Sigmoid colon (tissue), 7 donors: Measurements from ENCODE around the gene GALNS. TPM values are rescaled to one million over a fixed set of nuclear protein-coding genes. Genes with fewer than 3 reads are reported as not detected.

Experiments used
- DNase-seq: peaks from one replicate; pipeline ENCODE4 v3.0.0-alpha.2; 2019
- H3K27ac ChIP-seq, 4 donors: fragments of 200-600 bp; sonication (generic); one replicate each; pipeline ENCODE4 v1.5.1; 2016 to 2019; ENCODE audit warnings: mild to moderate bottlenecking in 1 of 4
- H3K27me3 ChIP-seq, 3 donors: fragments of 200-600 bp; sonication (generic); one replicate each; pipeline ENCODE4 v1.5.1; 2019; ENCODE audit warnings: mild to moderate bottlenecking in 1 of 3
- H3K36me3 ChIP-seq, 4 donors: fragments of 200-600 bp; sonication (generic); one replicate each; pipeline ENCODE4 v1.5.1; 2016 to 2019
- H3K4me1 ChIP-seq, 4 donors: fragments of 200-600 bp; sonication (generic); one replicate each; pipeline ENCODE4 v1.5.1; 2017 to 2019
- H3K4me3 ChIP-seq, 4 donors: fragments of 200-600 bp; sonication (generic); one replicate each; pipeline ENCODE4 v1.5.1; 2017 to 2019; ENCODE audit warnings: mild to moderate bottlenecking in 2 of 4, moderate library complexity in 1 of 4
- H3K9me3 ChIP-seq, 4 donors: fragments of 200-600 bp in 3 of 4; sonication (generic) in 3 of 4; one replicate each; pipeline versions ENCODE4 v1.5.1 to v1.6.1; 2013 to 2019
- CTCF ChIP-seq, 4 experiments: fragments of 450-650 bp in 3 of 4; fragments of 200-600 bp in 1 of 4; IDR thresholded peaks; one replicate each; pipeline ENCODE4 v1.5.1; 2016 to 2019; ENCODE audit warnings: antibody characterized with exemption in 4 of 4, mild to moderate bottlenecking in 3 of 4, moderate library complexity in 2 of 4
- EP300 ChIP-seq, 4 donors: sonication (generic); formaldehyde crosslinking; IDR thresholded peaks; one replicate each; pipeline ENCODE4 v1.6.1; 2017; ENCODE audit warnings: antibody characterized with exemption in 4 of 4
- POLR2A ChIP-seq, 2 donors: fragments of 450-650 bp; IDR thresholded peaks; one replicate each; pipeline ENCODE4 v1.6.1; 2016; ENCODE audit warnings: antibody characterized with exemption in 2 of 2, mild to moderate bottlenecking in 2 of 2, moderate library complexity in 2 of 2
- POLR2AphosphoS5 ChIP-seq, 4 donors: sonication (generic); formaldehyde crosslinking; IDR thresholded peaks; one replicate each; pipeline ENCODE4 v1.6.1; 2017; ENCODE audit warnings: antibody characterized with exemption in 4 of 4
- WGBS, 2 donors: extraction: QIAGEN DNeasy Blood & Tissue Kit; methylation state at CpG; one replicate each; pipeline ENCODE4 v1.1.7; 2013; 5-methylcytosine and 5-hydroxymethylcytosine counted together
- intact Hi-C: fragments of 100-400 bp; cut with DNase I; formaldehyde crosslinking; loops from one replicate; pipeline ENCODE4 v1.15.1; 2023
- polyA plus RNA-seq, 3 donors: library from polyadenylated mRNA; stranded (reverse); fragments of 200-250 nt; gene quantifications; one replicate each; pipeline ENCODE4 v1.2.3, GENCODE V29; 2013
- total RNA-seq, 4 donors: library from RNA; depleted of rRNA; stranded (reverse); fragments of >200 nt; gene quantifications; one replicate each; pipeline ENCODE4 v1.1.0, GENCODE V29; 2016
- donor health status: healthy with polysubstance abuse.
- donor health status: Bipolar disorder and iron deficiency.
- donor health status: healthy.

The GALNS gene
- total and polyA plus RNA-seq, 7 donors, result 6.2 to 50.4 (median 11.1) TPM

- H3K36me3 ChIP-seq, result no peaks in the 10 kb centered on the region
- whole genome bisulfite sequencing, 2 donors, result 59 to 75% methylated on average over 21 of the region's 21 CpGs
- intact Hi-C loops, result no loop called here
- H3K27me3 ChIP-seq, result peaks cover 0 to 36% (median 7%) of the 10 kb centered on the region in 3 donors
- H3K4me1 ChIP-seq, result no peaks in the 10 kb centered on the region
- no peaks in the 10 kb centered on the region for H3K9me3 ChIP-seq
- no peak for TF ChIP-seq CTCF (IDR thresholded peaks at IDR 0.05)
- no peak for TF ChIP-seq EP300 (IDR thresholded peaks at IDR 0.05)
- DNase-seq, result no peak
- no peak overlapping the region for H3K27ac ChIP-seq
- no peak overlapping the region for H3K4me3 ChIP-seq
Measured at GRCh38 chr16:88871730-88872416, 15.1 kb upstream of the GALNS start.

GRCh38 chr16:88871349-88871702 lies 14.6 kb upstream of the GALNS start:
- Histone ChIP-seq H3K27me3 (peaks cover 0 to 36% (median 7%) of the 10 kb centered on the region in 3 donors), H3K27ac (no peak overlapping the region), H3K9me3 (no peaks in the 10 kb centered on the region), H3K4me3 (peak overlapping the region in 1 of 4 donors; percentile 15), H3K36me3 (no peaks in the 10 kb centered on the region), H3K4me1 (no peaks in the 10 kb centered on the region)
- DNase-seq, result no peak
- TF ChIP-seq EP300 (IDR thresholded peaks at IDR 0.05), result no peak
- TF ChIP-seq POLR2AphosphoS5 (IDR thresholded peaks at IDR 0.05), result no peak
- no peak for TF ChIP-seq POLR2A (IDR thresholded peaks at IDR 0.05)
- TF ChIP-seq CTCF (IDR thresholded peaks at IDR 0.05), result no peak
- intact Hi-C loops, result no loop called here
- 28 to 40% methylated on average over 8 of the region's 8 CpGs for WGBS, 2 donors

- Histone ChIP-seq H3K27ac (no peak overlapping the region), H3K27me3 (peaks cover 0 to 36% (median 7%) of the 10 kb centered on the region in 3 donors), H3K4me3 (peak overlapping the region in 1 of 4 donors; percentile 15), H3K9me3 (no peaks in the 10 kb centered on the region), H3K36me3 (no peaks in the 10 kb centered on the region), H3K4me1 (no peaks in the 10 kb centered on the region)
- 19 to 35% methylated on average over 37 of the region's 37 CpGs for WGBS, 2 donors
- DNase-seq, result no peak
- intact Hi-C loops, result no loop called here
- TF ChIP-seq POLR2AphosphoS5 (IDR thresholded peaks at IDR 0.05) (no peak), EP300 (IDR thresholded peaks at IDR 0.05) (no peak)
Measured at GRCh38 chr16:88870608-88871348, 14.0 kb upstream of the GALNS start.

- Histone ChIP-seq H3K36me3 (no peaks in the 10 kb centered on the region), H3K27ac (no peak overlapping the region), H3K9me3 (no peaks in the 10 kb centered on the region), H3K27me3 (peaks cover 0 to 36% (median 7%) of the 10 kb centered on the region in 3 donors), H3K4me1 (no peaks in the 10 kb centered on the region), H3K4me3 (no peak overlapping the region)
- no peak for TF ChIP-seq POLR2A (IDR thresholded peaks at IDR 0.05)
- no peak for TF ChIP-seq EP300 (IDR thresholded peaks at IDR 0.05)
- TF ChIP-seq CTCF (IDR thresholded peaks at IDR 0.05), result no peak
- TF ChIP-seq POLR2AphosphoS5 (IDR thresholded peaks at IDR 0.05), result no peak
- no peak for DNase-seq
- intact Hi-C loops, result no loop called here
- 74 to 89% methylated on average over 9 of the region's 9 CpGs for WGBS, 2 donors
Measured at GRCh38 chr16:88869673-88869980, 12.9 kb upstream of the GALNS start.

- Histone ChIP-seq H3K9me3 (no peaks in the 10 kb centered on the region), H3K4me1 (no peaks in the 10 kb centered on the region), H3K27ac (no peak overlapping the region), H3K27me3 (peaks cover 0 to 36% (median 7%) of the 10 kb centered on the region in 3 donors), H3K36me3 (no peaks in the 10 kb centered on the region), H3K4me3 (no peak overlapping the region)
- intact Hi-C loops, result no loop called here
- 83 to 90% methylated on average over 27 of the region's 27 CpGs for WGBS, 2 donors
- TF ChIP-seq EP300 (IDR thresholded peaks at IDR 0.05), result no peak
- DNase-seq, result no peak
Measured at GRCh38 chr16:88868974-88869672, 12.4 kb upstream of the GALNS start.
